ENCODE data around the gene REN.

GRCh38 chr1:204206121-204206520 is 40.0 kb upstream of the REN start:
- TF ChIP-seq CTCF (conservative IDR thresholded peaks at IDR 0.05 in 1 of 2, IDR thresholded peaks at IDR 0.05 in 1 of 2; ENCODE audit: extremely low read depth in 1 of 2, insufficient read depth in 1 of 2, low read depth in 1 of 2, low read length in 2 of 2) (peak in 1 of 2 donors; percentile 6), EZH2 (IDR thresholded peaks at IDR 0.05; ENCODE audit: borderline replicate concordance, low read length) (no peak)

Measured in mammary epithelial cell (primary cell).